GM19438 (cell line): Measurements from ENCODE around the gene IMPACT.

Experiments used
- ATAC-seq: cut with Tn5 transposase; IDR thresholded peaks from one replicate; pipeline ENCODE4 v1.9.1; 2021; ENCODE audit warnings: low read depth; ENCODE audit not compliant: unreplicated experiment

IMPACT gene

GRCh38 chr18:24420551-24420950 lies 5.9 kb upstream of the IMPACT start:
- no peak for ATAC-seq

DNA sequence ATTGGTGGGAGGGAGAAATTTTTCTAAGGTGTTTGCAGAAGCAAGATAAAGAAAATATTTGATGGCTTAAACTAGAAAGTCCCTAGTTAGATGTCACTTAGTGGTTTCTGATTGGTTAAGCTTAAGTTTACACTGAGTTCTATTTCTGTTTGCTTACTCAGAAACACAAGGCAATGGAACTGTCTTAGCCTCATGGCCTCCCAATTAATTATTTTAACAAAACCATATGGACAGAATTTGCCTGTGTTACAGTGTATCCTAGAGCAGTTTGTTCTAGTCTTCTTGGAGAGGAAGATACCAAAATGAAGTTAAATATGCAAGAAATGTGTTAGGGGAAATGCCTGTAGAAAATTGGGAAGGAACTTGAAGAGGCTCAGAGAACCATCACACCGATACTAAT lies 4.6 kb upstream of the IMPACT start:
- no peak for ATAC-seq

GRCh38 chr18:24426073-24426397 lies 435 bp upstream of the IMPACT start:
- no peak for ATAC-seq

DNA sequence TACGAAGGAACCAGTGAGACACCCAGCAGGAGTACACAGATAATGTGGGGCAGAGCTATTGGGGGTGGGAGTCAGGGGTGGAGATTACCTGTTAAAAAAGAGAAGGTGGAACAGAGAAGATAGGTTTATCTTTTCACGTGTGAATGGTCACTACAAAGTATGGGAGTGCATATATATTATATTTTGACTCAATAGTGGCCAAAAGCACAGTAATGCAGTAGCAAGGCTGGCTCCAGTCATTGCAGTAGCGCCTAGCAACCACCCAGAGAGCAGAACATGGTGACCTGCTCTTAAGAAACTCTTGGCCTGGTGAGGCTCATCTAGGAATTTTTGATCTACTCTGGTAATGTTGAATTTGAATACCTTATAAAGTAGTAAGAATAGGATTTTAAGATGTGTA lies 1.0 kb downstream of the IMPACT start:
- ATAC-seq, result no peak

GRCh38 chr18:24428709-24429108 lies 2.2 kb downstream of the IMPACT start:
- no peak for ATAC-seq

DNA sequence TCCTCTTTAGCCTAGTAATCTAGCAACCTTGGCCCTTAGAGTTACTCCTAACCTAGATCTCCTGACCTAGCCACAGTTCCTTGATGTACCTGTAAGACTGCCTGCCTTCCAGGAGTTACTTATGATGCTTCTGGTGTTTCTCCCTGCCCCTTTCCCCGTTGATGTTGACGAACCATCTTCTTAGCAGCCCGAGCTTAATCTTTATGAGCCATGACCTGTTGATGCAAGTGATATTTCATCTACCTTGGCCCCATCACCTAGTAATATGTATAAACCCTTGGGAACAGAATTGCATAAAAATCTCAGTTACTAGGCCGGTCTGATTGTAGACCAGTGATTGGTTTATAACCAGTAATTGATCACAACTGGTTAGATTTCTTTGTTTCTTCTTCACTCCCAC lies 2.7 kb downstream of the IMPACT start:
- ATAC-seq, result no peak

DNA sequence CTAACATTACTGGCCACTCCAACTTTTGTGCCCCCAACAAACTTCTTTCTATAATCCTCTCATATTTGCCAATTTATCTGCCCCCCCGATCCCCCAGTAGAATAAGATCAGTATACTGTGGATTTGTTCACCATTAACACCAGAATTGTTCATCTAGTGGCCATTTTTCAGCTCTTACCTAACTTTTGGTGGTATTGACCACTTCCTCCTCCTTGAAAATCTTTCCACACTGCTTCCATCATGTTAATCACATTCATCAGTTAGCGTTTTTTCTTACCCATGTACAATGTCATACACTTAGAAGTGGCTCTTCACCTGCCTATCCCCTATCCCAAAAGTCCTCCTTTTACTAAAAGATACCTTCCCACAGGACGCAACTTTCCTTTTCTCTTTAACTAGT lies 6.1 kb downstream of the IMPACT start:
- ATAC-seq, result no peak

DNA sequence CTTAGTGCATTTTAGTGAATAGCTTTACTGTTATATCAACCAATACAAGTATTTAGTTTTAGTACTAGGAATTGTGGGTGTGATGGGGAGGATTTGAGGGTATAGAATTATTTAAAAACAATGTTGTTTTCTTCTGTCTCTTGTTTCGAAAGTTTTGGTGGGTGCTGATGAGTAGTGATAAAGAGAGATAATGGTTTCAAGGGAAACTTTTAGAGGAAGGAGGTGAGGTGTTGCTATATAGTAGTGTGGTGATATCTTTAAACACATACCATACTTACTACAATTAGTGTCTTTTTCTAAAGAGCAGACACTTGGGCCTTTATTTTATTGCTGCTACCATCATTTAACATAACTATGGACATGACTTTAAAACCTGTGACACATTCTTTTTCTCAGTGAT lies 10.5 kb downstream of the IMPACT start:
- ATAC-seq, result no peak

DNA sequence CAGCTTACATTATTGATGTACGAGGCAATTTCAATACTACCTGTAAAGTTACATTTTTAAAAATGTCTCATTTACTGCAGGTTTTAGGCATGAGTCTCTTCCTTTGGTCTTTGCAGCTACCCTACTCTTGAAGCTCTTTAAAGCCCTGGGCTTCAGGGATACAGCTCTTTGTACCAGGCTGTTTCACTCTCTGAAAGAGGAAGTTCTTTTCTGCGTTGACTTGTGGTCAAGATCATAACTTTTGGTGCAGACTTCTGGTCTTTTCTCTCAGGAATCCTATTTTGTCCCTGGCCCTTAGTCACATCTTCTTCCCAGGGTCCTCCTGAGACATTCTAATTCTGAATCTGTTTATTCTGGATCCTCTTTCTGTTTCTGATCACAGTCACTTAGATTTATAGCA lies 17.4 kb downstream of the IMPACT start:
- ATAC-seq, result peak; percentile 81

GRCh38 chr18:24446453-24446852 lies 20.0 kb downstream of the IMPACT start:
- no peak for ATAC-seq

- no peak for ATAC-seq
Measured at GRCh38 chr18:24446953-24447538, 20.6 kb downstream of the IMPACT start.

DNA sequence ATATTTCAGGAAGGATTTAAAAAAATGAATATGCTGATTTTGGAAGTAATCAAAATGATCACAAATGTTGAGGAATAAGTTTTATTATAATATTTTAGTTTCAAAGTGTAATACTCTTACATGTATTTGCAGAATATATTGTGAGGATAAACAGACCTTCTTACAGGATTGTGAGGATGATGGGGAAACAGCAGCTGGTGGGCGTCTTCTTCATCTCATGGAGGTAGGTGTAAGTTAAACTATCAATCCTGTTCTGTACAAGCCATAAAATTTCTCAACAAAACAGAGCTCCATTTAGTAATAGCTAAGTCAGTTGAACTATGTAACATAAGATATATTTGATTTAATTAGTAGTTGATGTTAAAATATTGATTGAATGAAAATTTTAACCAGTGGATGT lies 21.5 kb downstream of the IMPACT start:
- ATAC-seq, result no peak

GRCh38 chr18:24456549-24456948 lies 30.1 kb downstream of the IMPACT start:
- peak; percentile 91 for ATAC-seq

DNA sequence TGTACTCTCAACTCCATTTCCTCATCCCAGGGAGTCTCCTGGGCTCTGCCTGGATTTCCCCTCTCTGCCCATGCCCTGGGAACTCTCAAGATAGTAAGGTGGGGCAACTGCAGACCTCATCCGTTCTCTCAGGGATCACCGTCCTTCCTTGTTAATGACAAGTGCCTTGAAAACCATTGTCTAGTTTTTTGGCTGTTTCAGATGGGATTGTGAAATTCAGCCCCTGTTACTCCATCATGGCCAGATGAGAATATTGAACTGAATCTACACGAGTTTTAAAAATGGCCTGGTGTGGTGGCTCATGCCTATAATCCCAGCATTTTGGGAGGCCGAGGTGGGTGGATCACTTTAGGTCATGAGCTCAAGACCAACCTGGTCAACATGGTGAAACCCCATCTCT lies 33.3 kb downstream of the IMPACT start:
- no peak for ATAC-seq

DNA sequence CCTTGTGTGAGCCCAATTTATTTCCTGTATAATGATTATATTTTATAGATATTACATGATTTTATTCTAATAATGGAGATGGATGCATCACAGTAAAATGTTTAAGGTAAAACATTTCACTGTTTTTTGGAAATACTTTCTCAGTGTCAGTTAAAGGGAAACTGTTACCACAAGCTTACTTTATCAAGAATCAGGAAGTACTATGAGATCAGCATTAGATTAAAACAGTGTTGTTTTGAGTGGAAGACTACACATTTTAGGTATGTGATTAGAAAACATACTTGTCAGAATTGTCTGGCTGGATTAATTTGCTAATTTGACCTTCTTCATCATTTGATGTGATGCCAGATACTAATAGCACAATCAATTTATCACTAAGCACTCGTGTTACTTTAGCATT lies 33.9 kb downstream of the IMPACT start, which contains the start of gene HRH4:
HRH4 (plus strand) TSS at position 250 of the 400 bp plus-strand sequence; CDS start at position 342, 92 bp downstream.
- ATAC-seq, result no peak

- no peak for ATAC-seq
Measured at GRCh38 chr18:24461996-24462395, 35.5 kb downstream of the IMPACT start.

DNA sequence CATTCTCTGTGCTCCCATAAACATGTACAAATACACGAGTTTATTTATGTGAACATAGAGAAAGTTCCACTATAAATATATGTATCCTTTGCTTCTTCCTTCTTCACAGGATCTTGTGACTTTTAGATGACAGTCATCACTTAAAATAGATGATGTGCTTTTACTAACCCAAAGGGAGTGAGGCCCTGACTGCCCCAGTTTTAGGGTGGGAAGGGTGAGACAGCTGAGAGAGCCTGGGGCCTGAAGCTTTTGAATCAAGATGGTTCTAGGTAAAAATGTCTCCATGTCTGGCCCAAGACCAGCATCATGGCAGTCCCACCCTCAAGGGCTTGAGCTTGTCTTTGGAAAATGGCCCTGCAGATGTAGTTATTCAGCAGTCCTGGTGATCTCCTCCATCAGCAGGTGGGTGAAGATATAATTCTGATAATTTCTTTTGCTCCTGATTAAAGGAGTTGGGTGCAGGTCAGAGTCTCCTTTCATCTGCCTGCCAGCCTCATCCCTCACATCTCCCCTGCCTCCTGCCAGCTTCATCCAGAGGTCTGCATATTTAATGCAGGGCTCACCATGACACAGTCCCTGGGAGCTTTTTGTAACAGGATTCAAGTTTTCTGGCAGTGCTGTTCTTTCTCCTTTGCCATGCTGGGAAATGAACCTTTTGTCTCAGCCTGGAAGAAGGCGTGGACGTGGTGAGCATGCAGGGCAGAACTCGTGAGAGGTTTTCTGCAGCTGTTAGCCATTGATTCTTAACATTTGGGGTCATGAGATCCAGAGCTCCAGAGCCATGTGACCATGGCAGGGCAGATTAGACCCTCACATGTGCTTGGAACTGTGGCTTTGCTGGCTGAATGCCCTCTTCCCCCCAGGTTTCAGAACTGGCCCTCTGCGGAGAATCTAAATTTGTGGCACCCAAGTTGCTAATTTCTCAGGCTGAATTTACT lies 36.6 kb downstream of the IMPACT start:
- ATAC-seq, result no peak

GRCh38 chr18:24465486-24465885 lies 39.0 kb downstream of the IMPACT start:
- ATAC-seq, result no peak

DNA sequence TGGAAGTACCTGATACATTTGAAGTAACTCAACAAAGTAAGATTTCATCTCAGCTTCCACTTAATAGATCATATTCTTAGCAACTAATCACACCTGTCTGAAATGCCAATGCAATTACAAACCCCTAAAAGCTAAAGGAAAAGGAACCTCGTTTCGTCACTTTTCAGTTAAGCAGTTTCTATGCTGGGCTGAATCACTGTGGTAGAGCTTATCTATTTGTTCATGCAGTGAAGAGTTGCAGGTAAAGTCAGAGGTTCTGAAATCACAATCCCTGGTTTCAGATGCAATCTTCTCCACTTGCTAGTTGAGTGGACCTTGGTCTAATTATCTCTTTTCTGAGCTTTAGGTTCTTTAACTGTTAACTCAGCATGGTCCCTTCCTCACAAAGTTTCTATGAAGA lies 40.3 kb downstream of the IMPACT start:
- ATAC-seq, result no peak

GRCh38 chr18:24470022-24470618 lies 43.6 kb downstream of the IMPACT start:
- no peak for ATAC-seq

DNA sequence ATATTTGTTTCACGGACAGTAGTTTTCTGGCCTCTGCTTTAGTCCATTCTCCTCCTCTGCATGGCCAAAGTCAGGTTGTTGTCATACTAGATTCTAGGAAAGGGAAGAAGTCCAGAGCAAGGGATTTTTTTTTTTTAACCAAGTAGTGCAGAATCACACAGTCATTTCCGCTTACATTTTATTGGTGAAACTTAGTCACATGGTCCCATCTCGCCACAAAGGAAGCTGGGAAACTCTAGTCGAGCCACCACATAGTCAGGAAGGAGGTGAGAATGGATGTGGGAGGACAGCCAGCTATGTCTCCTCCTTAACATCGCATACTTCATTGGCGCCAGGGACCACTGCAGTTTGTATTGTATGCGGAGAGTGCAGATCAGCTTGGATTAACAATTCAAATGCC lies 44.3 kb downstream of the IMPACT start:
- ATAC-seq, result no peak

DNA sequence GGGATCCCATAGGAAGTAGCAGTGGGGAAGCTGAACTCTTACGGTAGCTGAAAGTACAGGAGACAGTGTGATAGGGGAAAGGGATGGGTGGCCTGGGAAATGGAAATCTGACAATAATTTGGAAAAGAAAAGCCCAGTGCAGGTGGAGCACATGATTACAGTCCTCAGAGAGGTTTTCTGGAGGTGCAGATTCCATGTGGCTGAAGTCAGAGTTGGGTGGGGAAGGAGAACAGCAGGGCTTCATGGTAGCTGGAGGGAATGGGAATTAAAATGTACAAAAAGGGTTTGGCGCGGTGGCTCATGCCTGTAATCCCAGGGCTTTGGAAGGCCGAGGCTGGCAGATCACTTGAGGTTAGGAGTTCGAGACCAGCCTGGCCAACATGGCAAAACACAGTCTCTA lies 46.1 kb downstream of the IMPACT start:
- no peak for ATAC-seq
